Fibroblast of lung (primary cell): ENCODE measurements around the gene NOM1.
"Not testable (repeated sequence)": the region's sequence is repeated elsewhere in the genome, so short reads cannot be mapped to it uniquely, and the experiment has no call there.

Experiments used
- CTCF ChIP-seq, 2 donors: IDR thresholded peaks in 1 of 2; conservative IDR thresholded peaks in 1 of 2; 1 replicate in 1 of 2; 2 replicates in 1 of 2; pipeline ENCODE4 v1.5.1; 2011 to 2012; ENCODE audit warnings: low read length in 2 of 2, control low read depth in 1 of 2, inconsistent platforms in 1 of 2, low read depth in 1 of 2, mild to moderate bottlenecking in 1 of 2
- EZH2 ChIP-seq: IDR thresholded peaks from 2 replicates; pipeline ENCODE4 v1.5.1; 2012; ENCODE audit warnings: low read length, control low read depth, mild to moderate bottlenecking; ENCODE audit errors: missing control alignments

GRCh38 chr7:156920487-156921373 is 28.8 kb upstream of the NOM1 start:
- not testable (repeated sequence) for TF ChIP-seq CTCF (conservative IDR thresholded peaks at IDR 0.05 in 1 of 2, IDR thresholded peaks at IDR 0.05 in 1 of 2; ENCODE audit: low read depth in 1 of 2, low read length in 2 of 2); EZH2
